PFSK-1 (cell line): ENCODE results near the gene OR4A16.

Source experiments
- POLR2AphosphoS5 ChIP-seq: IDR thresholded peaks from 2 replicates; pipeline ENCODE4 v1.6.1; 2012; ENCODE audit warnings: low read depth, mild to moderate bottlenecking, control low read depth, low read length, moderate library complexity
- TAF1 ChIP-seq: IDR thresholded peaks from 2 replicates; pipeline ENCODE4 v1.6.1; 2012; ENCODE audit warnings: low read length, control low read depth, borderline replicate concordance; ENCODE audit not compliant: insufficient read depth

DNA sequence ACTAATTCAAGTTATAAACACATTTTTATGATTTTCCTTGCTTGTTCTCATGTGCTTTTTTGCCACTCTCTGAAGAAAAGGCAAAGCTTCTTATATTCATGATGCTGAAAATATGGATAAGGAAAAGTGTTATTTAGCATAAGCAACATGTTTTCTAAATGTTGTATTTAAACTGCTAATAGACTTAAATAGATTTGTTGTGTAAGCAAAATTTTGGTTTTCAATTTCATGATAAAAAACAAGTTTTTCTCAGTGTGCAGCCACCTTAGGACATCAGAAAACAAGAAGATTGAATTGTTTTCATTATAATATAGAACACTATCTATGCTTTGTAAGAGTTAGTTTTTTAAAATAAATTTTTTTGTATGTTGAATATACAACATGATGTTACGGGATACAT lies 2.3 kb downstream of the OR4A16 start:
- TF ChIP-seq TAF1 (no peak), POLR2AphosphoS5 (no peak)
